LoVo (cell line): ENCODE measurements around the gene COIL.

Experiments used
- DNase-seq: peaks from one replicate; pipeline ENCODE4 v3.0.0-alpha.2; 2016; ENCODE audit warnings: low spot score

COIL gene

DNA sequence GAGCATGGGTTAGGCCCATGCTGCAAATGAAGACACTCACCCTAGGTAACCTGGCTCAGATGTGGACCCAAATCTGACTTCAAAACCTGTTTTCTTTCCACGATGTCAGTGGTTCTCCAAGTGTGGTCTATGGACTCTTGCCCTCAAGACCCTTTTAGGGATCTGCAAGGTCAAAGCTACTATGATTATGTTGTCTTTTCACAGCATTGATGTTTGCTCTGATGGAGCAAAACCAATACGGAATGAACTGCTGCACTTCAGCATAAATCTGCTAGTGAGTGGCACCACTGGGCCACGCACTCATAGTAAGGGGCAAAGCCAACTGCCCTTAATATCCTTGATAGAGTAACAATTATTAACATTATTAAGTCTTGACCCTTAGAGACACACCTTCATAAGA, 25.4 kb downstream of the COIL start:
- no peak for DNase-seq

DNA sequence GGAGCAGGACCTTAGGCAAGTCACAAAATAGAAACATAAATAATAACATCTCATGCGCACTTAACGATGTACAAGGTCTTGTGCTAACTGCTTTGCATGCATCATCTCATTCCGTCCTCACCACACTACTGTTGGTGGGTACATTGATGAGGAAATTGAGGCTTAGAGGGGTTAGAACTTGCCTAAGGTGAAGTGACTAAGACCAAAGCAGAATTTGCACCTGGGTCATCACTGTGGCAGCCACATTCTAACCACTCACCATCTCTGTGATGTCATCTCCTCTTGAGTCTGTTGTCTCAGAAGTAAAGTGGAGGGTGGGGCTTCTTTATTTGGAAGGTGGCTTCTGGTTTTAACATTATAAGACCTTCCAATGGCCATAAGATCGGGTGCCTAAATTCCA, 26.6 kb downstream of the COIL start:
- DNase-seq: no peak

DNA sequence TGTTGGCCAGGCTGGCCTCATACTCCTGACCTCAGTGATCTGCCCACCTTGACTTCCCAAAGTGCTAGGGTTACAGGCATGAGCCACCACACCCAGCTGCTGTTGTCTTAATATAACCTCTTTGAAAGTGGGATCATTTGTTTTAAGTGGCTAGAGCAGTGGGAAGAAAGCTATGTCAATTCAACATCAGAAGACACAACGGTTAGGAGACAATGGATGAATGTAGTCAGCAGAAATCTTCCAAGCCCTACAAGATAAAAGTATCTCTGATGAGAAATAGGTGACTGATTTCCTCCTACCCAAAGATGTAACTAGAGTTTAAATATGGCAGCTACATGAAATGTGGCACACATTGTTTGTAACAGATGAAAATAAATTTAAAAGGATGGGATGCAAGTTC, 27.0 kb downstream of the COIL start:
- no peak for DNase-seq

DNA sequence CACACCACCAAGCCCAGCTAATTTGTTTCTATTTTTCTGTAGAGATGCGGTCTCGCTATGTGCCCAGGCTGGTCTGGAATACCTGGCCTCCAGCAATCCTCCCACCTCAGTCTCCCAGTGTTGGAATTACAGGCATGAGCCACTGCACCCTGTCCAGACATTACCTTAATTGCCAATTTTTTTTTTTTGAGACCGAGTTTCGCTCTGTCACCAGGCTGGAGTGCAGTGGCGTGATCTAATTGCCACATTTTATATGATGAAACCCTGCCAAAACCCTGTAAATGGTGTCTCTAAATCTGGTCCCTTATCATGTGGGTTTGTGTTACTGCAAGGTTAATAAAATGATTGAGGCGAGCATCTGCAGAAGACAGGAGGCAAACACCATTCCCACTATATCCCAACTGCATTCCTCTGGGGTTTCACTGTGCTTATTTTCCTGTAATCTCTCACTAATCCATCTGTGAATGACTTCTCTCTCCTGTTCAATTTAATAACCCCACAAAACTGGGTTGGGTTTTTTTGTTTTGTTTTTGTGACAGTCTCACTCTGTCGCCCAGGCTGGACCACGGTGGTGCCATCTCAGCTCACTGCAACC, 27.6 kb downstream of the COIL start:
- DNase-seq: no peak

DNA sequence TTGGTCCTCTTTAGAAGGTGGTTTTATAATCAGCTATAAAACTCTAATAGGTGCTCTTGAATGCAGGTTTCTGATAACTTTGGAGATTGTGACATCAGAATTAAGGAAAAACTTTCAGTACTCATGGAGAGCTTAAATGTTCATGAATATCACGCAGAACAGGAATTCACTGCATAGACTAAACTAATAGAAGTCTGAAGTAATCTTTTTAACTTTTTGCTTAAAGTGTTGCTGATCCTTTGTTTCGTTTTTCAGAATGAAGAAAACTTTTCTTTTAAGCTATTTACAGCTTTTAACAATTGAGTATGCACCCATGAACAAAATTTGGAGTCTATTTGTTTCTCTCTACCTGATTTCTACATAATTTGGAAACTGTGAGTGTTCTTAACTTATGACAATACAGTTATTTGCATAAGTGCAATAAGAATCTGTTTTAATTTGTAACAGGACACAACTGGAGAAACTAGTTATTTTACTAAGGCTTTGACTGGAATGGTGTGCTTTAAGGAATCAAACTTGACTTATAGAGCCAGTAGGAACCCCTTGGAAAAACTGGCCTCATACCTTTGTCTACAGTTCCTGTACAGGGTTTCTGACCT, 30.0 kb downstream of the COIL start:
- no peak for DNase-seq

DNA sequence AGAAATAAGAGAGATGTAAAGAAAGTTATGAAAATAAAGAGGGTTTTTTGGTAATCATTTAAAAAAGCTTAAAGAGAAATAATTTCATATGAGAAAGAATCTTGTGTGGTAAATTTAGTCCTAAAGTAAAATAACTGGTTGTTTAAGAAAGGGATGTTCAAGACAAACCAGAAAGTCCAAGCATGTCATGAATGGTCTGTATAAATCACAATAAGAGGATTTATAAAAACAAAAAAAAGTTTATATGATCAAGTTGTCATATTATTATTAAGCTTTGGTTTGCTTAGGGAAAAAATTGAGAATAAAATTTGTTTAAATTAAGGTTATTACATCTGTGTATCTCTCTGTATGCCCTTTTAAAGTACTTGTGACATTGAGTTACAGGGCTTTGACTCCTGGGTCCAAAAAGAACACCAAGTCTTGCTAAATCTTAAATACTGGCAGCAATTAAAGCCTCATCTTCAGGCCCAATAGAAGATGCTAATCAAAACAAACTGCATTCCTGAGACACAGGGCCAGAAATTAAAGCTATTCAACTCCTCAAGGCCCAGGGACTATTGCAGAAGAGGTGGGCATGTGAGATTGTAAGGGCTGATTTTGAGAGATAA, 31.4 kb downstream of the COIL start:
- DNase-seq: no peak

DNA sequence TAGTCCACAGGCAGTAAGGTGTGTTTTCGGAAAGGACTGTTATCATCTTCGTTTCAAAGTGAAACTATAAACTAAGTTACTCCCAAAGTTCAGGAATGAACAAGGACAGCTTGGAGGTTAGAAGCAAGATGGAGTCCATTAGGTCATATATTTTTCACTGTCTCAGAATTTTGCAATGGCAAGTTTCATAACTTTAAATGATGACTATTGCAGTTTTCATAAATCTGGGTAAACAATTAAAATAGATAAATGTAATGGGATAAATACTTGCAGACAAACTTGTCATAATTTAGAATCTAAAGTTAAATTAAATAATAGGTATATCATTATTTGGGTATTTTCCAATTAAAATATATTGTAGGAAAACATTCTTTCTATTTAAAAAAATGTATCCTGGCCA, 32.3 kb downstream of the COIL start:
- no peak for DNase-seq

DNA sequence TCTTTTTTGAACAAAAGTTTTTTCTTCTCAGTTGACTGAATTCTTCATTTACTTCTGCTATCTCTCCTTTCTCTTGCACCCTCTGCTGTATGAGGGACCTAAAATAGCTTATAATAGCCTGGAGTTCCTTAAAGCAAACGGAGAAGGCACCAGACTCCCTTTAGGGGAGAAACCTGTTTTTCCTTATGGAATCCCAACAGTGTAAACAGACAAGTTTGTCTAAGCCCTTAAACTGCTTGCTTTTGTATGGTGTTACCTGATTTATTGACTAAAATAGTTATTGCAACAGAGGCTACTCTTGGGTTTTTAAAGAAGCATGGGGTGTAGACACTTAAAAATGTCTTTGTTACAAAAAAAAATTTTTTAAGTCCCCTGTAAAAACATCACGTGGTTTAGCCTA, 34.1 kb downstream of the COIL start:
- no peak for DNase-seq

DNA sequence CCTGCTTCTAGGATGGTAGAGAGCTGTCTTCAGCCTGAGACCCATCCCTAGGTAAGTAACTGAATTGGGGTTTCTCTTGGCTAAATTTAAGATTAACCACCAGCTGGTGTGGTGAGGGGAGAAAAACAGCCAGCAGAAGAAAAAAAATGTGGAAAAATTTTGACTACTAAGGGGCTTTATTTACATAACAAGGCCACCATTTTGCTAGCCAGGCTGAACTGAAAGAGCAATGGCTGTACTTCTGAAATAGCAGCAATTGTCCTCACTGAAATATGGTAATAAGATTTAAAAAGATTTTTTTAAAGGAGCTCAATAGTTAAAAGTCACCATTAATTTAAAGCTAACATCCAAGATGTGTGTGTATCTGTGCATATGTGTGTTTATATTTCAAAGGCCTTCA, 34.6 kb downstream of the COIL start:
- no peak for DNase-seq

DNA sequence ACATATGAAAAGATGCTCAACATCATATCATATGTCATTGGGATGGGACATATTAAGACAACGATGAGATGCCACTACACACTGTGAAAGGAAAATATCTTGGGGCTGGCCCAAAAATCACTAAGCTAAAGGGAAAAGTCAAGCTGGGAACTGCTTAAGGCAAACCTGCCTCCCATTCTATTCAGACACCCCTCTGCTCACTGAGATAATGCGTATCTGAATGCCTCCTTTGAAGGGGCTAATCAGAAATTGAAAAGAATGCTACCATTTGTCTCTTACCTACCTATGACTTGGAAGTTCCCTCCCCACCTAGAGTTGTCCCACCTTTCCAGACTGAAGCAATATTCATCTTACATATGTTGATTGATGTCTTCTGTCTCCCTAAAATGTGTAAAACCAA, 35.8 kb downstream of the COIL start:
- DNase-seq: no peak

DNA sequence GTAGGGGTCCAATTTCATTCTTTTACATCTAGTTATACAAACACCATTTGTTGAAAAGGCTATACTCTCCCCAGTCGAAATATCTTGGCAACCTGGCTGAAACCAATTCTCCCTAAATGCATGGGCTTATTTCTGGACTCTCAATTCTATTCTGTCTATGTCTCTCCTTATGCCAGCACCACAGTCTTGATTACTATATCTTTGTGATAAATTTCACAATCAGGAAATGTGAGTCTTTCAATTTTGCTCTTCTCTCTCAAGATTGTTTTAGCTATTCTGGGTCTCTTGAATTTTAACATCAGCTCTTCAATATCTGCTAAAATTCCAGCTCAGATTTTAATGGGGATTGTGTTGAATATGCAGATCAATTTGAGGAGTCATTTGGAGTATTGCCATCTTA, 41.1 kb downstream of the COIL start:
- DNase-seq: no peak

DNA sequence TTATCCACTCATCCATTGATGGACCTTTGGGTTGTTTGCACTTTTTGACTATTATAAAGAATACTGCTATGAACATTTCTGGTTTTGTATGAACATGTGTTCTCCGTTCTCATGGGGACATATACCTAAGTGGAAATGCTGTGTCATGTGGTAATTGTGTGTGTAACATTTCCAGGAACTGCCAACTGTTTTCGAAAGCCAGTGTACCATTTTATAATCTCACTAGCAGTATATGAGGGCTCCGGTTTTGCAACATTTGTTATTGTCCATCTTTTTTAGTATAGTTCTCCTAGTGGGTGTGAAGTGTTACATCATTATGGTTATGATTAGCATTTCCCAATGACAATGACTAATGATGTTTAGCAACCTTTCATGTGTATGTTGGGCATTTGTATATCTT, 41.9 kb downstream of the COIL start:
- DNase-seq: no peak

DNA sequence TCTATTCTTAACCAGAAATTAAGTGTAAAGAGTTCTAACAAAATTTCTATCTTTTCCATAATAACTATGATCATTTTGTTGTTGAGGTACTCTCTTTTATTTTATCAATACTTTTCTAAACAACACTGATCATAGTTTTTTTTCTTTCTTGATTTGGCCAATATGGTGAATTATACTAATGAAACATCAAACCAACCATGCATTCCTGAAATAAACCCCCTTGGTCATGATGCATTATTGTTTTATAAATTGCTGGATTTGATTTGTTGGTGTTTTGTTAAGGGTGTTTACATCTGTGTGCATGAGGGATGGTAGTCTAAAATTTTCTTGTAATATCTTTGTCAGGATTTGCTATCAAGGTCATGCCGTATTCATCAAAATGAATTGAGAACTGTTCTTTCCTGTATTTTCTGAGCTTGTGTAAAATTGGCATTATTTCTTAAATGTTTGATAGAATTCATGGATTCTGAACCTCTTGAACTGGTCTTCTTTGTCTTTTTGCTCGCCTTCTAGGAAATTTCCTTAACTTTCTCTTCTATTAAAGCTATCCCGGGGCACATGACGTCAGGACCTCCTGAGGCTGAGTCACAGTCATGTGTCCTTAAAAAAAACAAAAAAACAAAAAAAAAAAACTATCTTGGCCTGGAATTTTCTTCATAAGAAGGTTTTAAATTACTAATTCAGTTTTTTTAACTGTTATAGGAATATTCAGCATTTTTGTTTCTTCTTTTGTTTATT, 43.1 kb downstream of the COIL start:
- no peak for DNase-seq

DNA sequence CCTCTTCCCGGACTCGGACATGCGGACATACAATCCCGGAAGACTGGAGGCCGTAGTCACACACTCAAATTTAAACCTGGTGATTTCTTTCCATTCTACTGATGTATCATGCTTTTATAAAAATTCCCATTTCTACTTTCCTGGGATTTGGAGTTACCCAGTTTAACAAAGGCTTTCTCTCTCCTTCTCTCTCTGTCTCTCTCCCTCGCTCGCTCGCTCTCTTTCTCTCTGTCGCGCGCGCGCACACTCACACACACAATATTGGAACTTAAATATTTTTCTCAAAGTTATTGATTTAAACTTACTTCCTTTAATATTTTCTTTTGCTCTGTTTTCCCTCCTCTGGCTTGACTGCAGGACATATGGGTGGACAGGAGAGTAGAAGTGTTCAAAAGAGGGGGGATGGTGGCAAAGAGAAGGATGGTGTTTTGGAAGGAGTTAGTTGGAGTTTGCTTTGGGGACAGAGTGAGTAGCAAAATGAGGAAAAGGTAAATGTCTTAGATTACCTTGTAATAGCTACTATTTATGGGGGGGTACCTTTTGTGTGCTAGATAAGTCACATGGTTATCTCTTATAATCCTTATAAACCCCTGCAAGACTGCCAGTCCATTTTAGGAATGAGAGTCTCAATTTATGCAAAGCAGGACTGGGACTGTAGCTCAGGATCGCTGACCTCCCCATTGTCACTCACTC, 46.1 kb downstream of the COIL start:
- DNase-seq: peak; percentile 47

DNA sequence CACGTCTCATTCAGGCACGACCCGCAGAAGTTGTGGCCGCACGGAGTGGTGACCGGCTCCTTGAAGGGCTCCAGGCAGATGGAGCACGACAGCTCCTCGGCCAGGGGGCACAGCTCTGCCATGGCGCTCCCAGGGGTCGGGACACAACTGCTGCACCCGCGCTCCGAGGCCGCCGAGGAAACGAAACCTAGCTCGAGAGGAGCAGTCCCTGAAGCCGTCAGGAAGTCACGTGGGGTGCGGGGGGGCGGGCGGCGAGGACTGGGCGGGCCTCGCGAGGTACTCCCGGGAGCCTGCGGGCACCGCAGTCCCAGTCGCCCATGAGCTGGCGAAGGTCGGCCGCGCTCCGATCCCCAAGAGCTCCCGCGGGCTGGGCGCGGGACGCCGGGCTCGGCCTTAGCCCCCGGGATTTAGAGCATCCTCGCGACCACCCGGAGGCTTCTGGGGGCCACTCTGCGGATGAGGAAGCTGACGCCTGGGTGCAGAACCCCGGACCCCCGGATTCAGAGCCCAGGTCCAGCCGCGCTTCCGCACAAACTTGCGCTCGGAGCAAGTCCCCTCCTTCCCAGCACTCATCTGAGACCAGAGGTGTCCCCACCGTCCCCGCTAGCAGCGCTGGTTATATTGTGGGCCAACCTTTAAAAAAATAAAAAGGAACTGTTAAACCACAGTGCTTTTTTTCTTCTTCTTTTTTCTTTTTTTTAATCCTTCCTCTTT, 46.8 kb downstream of the COIL start, which contains the start of gene TRIM25:
TSS of gene TRIM25 (minus strand) at position 183 of the 714 bp plus-strand sequence. CDS start at position 122, 61 bp downstream.
- peak; percentile 90 for DNase-seq

DNA sequence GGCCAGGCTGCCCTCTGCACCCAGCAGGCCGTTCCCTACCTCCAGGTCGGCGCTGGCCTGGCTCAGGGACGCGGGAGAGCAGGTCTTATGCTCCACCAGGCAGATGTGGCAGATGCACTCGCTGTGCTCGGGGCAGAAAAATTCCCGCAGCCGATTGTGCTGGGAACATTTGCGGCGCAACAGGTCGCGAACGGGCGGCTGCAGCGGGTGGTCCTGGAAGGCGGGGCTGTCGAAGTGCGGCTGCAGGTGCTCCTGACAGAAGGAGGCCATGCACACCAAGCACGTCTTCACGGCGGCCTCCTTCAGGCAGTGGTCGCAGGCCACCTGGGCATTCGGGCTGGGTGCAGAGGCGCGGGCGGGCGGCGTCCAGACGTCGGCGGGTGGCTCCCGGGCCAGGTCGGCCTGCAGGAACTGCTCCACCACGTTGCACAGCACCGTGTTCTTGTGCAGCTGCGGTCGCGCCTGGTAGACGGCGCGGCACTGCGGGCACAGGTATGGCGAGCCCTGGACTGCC, 47.4 kb downstream of the COIL start:
- no peak for DNase-seq

DNA sequence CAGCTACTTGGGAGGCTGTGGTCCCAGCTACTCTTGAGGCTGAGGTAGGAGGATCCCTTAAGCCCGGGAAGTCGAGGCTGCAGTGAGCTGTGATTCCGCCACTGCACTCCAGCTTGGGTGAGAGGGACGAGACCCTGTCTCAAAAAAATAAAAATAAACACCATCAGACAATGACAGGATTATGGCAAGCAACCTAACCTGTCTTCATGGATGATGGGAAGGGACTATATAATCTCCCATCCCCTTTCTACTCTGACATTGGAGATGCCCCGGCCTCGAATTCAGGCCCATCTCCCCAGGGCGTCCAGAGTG, 47.9 kb downstream of the COIL start:
- no peak for DNase-seq

DNA sequence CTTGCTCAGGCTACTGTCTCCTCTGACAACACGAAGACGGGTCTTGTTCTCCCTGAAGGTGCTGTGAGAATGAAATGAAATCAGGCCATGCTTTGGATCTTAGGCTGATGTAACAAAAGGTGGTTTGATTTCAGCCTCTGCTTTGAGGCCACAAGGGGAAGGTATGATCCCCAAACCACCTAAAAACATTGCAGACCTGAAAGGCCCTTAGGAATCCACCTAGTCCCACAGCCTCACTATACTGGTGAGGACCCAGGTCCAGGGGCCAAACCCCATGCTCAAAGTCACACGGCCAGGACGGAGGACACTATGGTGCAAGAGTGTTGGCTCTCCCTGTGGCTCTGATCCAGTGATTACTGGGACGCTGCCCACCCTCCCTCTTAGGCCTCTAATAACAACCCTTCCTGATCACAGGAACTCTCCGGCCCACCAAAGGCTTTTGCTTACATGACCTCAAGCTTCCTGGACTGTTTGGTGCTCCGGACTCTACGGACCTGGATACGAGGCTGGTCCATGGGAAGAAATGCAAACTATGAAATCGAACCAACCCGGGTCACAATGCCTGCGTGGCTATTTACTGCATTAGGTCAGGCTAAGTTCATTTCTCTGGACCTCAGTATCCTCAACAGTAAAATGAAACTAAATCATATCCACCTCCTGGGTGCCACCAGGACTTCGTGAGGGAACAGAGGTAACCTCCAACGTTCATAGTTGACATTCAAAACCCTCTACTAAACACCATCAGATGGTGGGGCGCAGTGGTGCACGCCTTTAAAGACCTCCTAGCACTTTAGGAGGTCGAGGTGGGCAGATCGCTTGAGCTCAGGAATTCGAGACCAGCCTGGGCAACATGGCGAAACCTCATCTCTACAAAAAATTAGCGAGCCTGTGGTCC, 48.5 kb downstream of the COIL start:
- DNase-seq: no peak

DNA sequence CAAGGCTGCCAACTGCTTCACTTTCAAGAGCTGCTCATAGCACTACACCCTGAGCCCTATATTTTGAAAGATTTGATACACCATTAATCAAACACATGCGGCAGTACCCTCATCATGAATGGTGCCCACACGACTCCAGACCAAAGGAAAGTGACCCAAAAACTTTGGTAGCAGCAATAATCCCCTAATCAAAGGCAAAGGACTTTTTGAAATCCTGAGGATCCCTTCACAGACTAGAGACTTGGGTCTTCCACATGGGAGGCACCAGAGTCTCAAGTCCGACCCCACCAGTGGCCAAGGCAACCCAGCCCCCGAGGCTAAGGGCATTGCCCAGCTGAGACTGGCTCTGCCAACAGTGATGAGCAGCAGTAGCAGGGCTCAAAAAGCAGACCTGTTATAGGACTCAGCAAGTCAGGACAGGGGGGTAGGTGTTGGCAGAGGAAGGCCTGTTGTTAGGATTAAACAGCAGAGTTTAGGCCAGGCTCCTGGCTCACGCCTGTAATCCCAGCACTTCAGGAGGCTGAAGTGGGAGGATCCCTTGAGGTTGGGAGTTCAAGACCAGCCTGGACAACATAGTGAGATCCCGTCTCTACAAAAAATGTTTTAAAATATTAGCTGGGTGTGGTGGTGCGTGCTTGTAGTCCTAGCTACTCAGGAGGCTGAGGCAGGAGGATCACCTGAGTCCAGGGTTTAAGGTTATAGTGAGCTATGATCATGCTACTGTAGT, 50.2 kb downstream of the COIL start:
- DNase-seq: no peak
